GM18519 (cell line): ENCODE results near the gene RBBP9.
"Not testable (repeated sequence)": the region's sequence is repeated elsewhere in the genome, so short reads cannot be mapped to it uniquely, and the experiment has no call there.

Source experiments
- ATAC-seq: cut with Tn5 transposase; IDR thresholded peaks from one replicate; pipeline ENCODE4 v1.9.1; 2021; ENCODE audit warnings: mild to moderate bottlenecking, moderate library complexity; ENCODE audit not compliant: unreplicated experiment, low FRiP score

Gene RBBP9

DNA sequence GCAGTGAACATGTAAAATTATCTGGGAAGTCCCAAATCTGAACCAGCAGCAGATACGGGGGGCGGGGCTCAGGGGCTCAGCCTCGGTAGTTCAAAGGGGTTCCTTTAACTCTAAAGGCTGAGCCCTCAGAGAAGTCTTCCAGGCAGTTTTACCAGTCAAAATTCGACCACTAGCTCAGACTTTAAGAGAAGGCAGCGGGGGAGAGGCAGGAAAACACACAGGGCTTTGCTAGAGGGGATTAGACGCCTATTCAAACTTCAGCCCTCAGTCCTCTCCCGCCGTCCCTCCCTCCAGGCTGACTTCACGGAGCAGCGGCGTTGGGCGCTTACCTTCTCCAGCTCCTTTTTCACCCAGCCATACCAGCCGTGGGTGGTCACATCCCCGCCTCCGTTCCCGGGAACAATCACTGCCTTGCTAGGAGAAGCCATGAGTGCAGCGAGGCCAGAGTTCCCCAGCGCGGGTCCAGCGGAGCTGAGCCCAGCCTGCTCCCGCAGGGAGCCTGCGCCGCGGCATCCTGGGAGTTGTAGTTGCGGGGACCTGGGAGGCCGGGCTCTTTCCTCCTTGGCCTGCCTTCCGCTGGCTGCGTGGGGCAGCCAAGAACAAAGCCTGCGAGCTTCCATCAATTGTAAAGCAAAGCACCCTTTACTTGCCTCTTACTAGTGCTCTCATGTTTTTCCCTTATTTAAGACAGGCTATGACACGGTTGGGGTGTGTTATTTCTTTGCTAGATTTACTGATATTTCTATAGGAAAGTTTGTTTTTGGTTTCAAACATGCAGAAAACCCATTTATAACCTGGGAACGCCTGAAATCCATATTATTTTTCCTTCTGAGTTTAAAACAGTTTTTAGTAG, at the start of gene RBBP9:
Gene RBBP9, minus strand, starts transcription at position 486 of the 853 bp plus-strand sequence. Its CDS starts 58 bp downstream, at position 428.
- peak; percentile 87 for ATAC-seq

DNA sequence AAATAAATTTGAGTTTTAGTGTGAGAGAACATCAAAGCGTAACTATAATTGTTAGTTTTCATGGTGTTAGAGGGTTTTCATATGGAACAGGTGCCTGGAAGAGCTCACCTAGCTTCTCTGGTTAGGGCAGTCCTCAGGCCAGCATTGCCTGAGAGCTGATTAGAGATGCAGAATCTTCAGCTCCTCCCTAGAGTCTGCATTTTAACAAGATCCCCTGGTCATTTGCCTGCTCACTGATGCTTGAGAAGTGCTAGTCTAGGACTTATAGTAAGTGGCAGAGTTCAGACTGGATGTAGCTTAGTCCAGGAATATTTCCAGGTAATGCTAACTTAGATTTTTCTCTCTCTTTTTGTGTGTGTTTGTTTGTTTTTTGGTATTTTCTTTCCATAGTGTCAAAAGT, 48.5 kb upstream of the RBBP9 start:
- no peak for ATAC-seq

- no peak for ATAC-seq
Observed at GRCh38 chr20:18543932-18544331, 46.9 kb upstream of the RBBP9 start.

DNA sequence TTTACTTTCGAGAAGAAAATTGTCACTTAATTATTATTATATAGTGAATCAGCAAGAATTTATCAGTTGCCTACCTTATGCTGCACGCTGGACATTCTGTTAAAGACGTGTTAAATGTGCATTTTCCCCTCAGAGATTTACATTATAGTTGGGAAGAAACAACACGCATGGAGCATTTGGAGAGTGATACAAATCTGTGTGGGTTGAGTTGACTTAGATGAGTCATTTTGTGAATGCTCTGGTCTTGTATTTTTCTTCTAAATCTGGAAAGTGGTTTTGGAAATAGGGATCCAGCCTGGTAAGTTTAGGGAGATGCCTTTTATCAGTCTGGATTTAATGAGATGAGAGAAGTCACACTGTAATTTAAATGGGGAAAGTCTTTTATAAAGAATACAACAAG, 46.2 kb upstream of the RBBP9 start:
- no peak for ATAC-seq

DNA sequence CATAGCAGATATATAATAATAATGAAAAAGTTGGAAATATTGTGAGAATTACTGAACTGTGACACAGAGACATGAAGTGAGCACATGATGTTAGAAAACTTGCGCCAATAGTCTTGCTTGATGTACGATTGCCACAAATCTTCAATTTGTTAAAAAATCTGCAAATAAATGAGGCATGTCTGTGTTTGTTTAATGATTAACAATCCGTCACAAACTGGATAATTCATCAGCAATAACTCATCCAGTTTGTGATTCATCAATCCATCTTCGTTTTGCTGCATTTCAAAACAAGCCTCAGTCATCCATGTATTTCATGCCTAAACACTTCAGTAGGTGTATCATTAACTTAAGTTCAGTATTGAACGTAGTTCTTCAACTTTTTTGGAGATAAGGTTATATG, 44.7 kb upstream of the RBBP9 start:
- ATAC-seq = no peak

DNA sequence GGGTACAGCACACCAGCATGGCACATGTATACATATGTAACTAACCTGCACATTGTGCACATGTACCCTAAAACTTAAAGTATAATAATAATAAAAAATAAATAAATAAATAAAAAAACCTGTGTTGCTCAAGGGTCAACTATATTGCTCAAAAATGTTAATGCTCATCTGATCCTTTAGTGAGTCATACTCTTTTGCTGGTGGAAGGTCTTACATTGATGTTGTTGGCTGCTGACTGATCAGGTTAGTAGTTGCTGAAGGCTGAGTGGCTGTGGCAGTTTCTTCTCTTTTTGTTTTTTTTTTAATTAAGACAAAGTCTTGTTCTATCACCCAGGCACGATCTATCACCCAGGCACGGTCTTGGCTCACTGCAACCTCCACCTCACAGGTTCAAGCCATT, 40.6 kb upstream of the RBBP9 start:
- no peak for ATAC-seq

DNA sequence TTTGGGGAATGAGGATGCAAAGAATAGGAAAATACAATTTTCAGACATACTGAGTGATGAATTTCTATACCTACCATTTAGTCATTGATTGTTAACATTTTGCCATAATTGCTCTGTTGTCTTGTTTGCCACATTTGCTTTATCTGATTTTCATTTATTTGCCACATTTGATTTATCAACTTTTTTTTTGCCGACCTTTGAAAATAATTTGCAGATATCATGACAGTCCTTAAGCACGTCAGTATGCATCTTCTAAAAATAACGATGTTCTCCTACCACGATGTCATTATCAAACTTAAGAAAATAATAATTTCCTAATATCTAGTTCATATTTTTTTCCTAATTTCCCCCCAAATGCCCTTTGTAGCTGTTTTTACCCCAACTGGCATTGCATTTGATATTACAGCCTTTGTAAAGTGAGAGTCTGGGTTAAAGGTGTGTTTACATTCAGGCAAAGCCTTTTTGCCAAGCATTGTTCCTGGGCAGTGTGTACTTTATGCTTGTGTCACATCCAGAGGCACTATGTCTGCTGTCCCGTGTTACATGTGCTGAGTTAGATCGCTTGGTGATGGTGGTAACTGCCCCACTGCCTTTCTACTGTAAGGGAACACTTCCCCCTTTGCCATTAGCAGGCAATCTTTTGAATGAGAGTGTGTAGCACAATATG, 37.1 kb upstream of the RBBP9 start:
- no peak for ATAC-seq

DNA sequence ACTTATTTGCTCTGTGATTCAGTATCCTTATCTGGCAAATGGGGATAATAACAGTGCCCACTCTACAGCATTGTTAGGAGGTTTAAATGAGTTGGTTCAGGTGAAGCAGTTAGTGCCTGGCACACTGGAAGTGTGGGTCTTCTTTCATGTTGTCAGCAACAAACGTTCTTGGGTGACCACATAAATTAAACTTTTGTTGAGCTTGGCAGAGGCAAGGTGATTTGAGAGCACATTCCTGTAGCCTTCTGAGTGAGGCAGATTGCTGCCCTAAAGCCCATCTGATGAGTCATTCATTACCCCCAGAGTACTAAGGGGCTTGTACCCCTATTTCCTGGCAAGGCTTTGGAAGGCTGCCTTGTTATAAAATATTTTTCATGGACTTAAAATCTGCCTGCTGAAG, 36.5 kb upstream of the RBBP9 start:
- no peak for ATAC-seq

- ATAC-seq = no peak
Observed at GRCh38 chr20:18532626-18533025, 35.6 kb upstream of the RBBP9 start.

DNA sequence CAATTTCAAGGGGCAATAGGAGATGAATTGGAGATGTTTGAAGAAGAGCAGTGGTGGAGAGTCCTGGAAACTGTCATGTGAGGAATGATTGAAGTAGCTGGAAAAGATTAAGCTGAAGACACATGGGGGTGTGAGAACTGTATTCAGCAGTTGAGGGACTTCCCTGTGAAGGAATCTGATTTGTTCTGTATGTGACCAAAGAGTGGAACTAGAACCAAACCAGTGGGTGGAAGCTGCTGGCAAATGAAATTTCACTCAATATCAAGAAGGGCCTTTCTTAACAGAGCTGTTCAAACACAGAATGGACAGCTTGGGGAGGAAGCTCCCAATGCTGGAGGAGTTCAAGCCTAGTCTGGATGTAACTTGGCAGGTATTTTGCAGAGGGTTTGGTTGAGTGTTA, 32.0 kb upstream of the RBBP9 start:
- no peak for ATAC-seq

- no peak for ATAC-seq
Observed at GRCh38 chr20:18527836-18528235, 30.8 kb upstream of the RBBP9 start.

GRCh38 chr20:18527339-18527738, 30.3 kb upstream of the RBBP9 start:
- ATAC-seq = no peak

DNA sequence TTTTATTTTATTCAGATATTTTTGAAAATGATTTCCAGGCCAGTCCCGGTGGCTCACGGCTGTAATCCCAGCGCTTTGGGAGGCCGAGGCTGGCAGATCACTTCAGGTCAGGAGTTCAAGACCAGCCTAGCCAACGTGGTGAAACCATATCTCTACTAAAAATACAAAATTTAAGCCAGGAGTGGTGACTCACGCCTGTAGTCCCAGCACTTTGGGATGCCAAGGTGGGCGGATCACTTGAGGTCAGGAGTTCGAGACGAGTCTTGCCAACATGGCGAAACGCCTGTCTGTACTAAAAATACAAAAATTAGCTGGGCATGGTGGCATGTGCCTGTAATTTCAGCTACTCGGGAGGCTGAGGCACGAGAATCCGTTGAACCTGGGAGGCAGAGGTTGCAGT, 29.7 kb upstream of the RBBP9 start:
- not testable (repeated sequence) for ATAC-seq

DNA sequence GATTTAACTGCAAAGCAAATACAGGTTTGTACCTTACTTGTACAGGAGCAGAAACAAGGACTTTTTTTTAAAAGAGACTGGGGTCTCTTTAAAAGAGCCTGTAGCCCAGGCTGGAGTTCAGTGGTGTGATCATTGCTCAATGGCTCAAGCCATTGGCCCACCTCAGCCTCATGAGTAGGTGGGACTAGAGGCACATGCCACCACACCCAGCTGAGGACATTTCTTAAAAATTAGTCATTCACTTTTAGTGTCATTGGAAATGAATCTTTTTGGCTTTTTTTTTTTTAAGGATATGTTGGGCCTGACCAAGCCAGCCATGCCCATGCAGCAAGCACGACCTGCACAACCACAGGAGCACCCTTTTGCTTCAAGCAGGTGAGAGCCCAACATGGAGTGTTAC, 27.6 kb upstream of the RBBP9 start:
- no peak for ATAC-seq

GRCh38 chr20:18523066-18523465, 26.0 kb upstream of the RBBP9 start:
- ATAC-seq = no peak

DNA sequence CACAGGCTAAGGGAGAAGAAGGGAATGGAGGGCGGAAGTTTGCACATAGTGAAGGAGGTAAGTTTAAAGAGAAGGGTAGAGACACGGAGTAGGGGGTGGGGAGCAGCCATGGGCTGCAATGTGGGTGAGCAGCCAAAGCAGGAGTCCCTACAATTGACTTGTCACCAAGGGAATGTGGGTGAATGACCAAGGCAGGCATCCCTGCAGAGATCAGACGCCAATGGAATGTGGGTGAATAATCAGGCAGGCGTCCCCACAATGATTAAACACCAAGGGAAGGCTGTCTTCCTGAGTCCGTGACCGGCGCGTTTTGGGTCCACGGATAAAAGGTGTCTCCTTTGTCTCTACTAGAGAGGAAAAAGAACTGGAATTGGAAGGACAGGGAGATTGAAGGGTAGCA, 25.0 kb upstream of the RBBP9 start:
- not testable (repeated sequence) for ATAC-seq

DNA sequence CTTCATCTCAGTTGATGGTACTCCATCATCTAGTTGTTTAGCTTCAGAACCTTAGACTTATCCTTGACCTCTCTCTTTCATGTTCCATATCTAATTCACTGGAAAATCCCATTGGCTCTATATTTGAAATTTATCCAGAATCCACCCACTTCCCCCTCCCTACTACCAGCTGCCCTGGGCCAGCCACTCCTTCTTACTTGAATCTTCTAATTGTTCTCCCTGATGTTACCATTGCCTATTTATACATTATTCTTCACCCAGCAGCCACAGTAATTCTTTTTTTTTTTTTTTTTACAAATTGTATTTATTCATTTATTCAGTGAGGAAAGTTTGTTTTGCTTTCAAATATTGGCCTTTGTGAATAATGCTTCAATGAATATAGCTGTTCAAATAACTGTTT, 18.9 kb upstream of the RBBP9 start:
- no peak for ATAC-seq

DNA sequence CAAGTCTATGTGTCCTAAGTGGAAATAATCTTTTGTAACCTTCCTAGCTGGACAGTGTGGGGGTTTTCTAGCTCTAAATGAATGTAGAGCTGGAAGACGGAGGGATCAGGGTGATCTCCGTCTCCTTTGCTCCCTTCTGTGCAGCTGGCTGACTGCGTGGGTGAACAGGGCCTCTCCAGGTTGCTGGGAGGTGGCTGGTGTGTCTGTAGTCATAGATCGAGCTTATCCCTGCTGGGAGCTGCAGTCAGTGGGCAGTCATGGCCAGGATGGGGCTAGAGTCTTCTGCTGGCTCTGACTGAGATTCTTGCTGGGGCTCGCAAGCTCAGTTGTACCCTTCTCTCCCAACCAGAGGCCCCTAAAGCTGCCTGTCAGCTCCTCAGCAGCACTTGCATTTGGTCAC, 17.1 kb upstream of the RBBP9 start:
- no peak for ATAC-seq

DNA sequence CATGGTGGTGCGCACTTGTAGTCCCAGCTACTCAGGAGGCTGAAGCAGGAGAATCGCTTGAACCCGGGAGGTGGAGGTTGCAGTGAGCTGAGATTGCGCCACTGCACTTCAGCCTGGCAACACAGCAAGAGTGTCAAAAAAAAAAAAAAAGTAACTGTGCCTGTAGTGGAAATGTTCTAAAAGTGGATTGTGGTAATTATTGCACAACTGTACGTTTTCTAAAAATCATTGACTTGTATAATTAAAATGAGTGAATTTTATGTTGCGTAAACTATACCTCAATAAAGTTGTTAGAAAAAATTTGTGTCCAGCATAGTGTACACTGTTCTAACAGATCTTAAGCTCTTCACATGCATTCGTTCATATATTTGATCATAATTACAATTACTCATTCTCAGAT, 16.2 kb upstream of the RBBP9 start:
- no peak for ATAC-seq

DNA sequence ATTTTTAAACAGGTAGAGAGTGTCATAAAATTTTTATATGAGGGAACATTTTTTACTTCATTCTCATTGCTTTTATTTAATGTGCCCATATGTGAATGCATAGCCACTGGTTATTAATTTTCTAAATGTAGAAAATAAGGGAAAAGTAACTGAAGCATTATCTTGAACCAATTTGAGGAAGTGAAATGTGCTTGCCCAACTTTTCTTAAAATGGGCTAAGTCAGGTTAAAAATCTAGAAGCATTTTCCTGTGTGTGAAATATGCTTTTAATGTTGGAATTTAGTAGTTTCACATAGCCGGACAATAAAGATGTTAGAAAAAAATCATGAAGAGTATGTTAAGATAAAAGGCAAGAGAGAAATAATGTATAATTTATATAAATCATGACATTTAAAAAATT, 14.5 kb upstream of the RBBP9 start:
- ATAC-seq = no peak

DNA sequence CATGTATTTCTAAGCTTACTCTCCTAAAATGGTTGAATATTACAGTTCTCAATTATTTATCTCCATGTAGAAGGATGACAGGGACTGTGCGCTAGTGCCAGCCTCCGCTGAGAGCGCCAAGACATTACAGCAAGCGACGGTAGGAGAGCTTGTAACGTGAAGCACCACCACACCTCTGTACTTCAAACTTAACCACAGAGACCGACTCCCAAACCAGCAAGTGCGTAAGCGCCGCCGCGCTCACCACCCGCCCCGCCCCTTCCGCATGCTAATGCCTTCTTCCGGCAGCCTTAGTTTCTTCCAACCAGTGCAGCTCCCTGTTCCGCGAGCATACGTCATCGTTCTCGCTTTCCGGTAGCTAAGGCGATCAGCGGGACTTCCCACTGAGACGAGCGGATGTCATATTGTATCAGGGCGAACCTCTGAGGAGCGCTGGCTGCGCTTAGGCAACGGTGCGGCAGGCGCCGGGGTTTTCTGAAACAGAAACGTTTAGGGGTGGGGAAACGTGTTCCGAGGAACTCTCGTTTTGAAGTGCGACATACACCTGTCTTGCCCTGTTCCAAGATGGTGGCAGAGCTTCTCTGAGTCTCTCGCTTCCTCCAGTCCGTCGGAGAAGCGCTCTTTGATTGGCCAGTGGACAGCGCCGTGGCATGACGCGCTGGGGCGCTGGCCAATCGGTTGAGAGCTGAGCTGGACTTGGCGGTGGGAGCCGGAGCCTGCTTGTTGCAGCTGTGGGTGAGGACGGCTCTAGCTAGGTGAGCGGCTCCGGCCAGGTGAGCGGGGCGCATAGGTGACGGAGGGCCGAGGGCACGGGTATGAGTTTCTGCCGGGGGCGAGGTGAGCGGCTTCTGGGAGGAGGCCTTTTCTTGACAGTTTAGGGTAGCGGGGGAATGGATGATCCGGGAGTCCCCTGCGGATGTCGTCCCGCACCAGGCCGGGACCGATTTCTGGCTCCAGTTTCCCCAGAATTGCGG, 10.5 kb upstream of the RBBP9 start, which contains the start of gene SEC23B:
Gene SEC23B, plus strand, starts transcription at position 723 of the 974 bp plus-strand sequence. CDS start 2,896 bp downstream, outside the sequence.
- ATAC-seq = peak; percentile 94
